H7 (cell line): ENCODE measurements around the gene APBA2. TPM values are rescaled to one million over a fixed set of nuclear protein-coding genes. Genes with fewer than 3 reads are reported as not detected.
A peak's percentile ranks its signal among the peaks of the same experiment; 100 is the strongest.

Experiments used
- DNase-seq: peaks from one replicate; pipeline ENCODE4 v3.0.0; 2012
- H3K27me3 ChIP-seq: 2 replicates; pipeline ENCODE4 v1.6.0; 2011; ENCODE audit warnings: mild to moderate bottlenecking, low read length; ENCODE audit not compliant: control insufficient read depth, insufficient read depth
- H3K36me3 ChIP-seq: replicated peaks from 2 replicates; pipeline ENCODE4 v1.5.1; 2011; ENCODE audit warnings: low read length; ENCODE audit not compliant: control insufficient read depth, insufficient read depth
- H3K4me3 ChIP-seq: 2 replicates; pipeline ENCODE4 v1.5.1; 2011; ENCODE audit warnings: low read depth, mild to moderate bottlenecking, control low read depth, low read length, moderate library complexity; ENCODE audit not compliant: insufficient read depth
- total RNA-seq: library from RNA; depleted of rRNA; stranded (reverse); fragments of >200 nt; shearing (Covaris generic); gene quantifications from 2 replicates; pipeline ENCODE4 v1.2.3, GENCODE V29; 2014

APBA2 gene
- total RNA-seq, 1 experiment from 2014 or later, result 15.6 TPM

GRCh38 chr15:28896951-28897350, 11.2 kb downstream of the APBA2 start:
- DNase-seq, result no peak
- H3K27me3 ChIP-seq, result no peaks in the 10 kb centered on the region
- H3K36me3 ChIP-seq, result no peaks in the 10 kb centered on the region
- H3K4me3 ChIP-seq, result no peak overlapping the region

- Histone ChIP-seq H3K27me3 (no peaks in the 10 kb centered on the region), H3K36me3 (no peaks in the 10 kb centered on the region), H3K4me3 (no peak overlapping the region)
- DNase-seq, result no peak
Measured at GRCh38 chr15:28897861-28898585, 12.2 kb downstream of the APBA2 start.

GRCh38 chr15:28899061-28899738, 13.4 kb downstream of the APBA2 start:
- H3K4me3 ChIP-seq, result no peak overlapping the region
- no peaks in the 10 kb centered on the region for H3K27me3 ChIP-seq
- no peaks in the 10 kb centered on the region for H3K36me3 ChIP-seq
- DNase-seq, result peak; percentile 25

GRCh38 chr15:28900041-28900891, 14.5 kb downstream of the APBA2 start:
- Histone ChIP-seq H3K36me3 (no peaks in the 10 kb centered on the region), H3K27me3 (no peaks in the 10 kb centered on the region), H3K4me3 (no peak overlapping the region)
- DNase-seq, result no peak

GRCh38 chr15:28900892-28901586, 15.3 kb downstream of the APBA2 start:
- DNase-seq, result no peak
- no peak overlapping the region for H3K4me3 ChIP-seq
- no peaks in the 10 kb centered on the region for H3K36me3 ChIP-seq
- no peaks in the 10 kb centered on the region for H3K27me3 ChIP-seq

- H3K4me3 ChIP-seq, result no peak overlapping the region
- no peaks in the 10 kb centered on the region for H3K27me3 ChIP-seq
- no peak for DNase-seq
- H3K36me3 ChIP-seq, result no peaks in the 10 kb centered on the region
Measured at GRCh38 chr15:28901587-28901980, 15.8 kb downstream of the APBA2 start.

GRCh38 chr15:28901987-28902745, 16.4 kb downstream of the APBA2 start:
- peak; percentile 84 for DNase-seq
- Histone ChIP-seq H3K27me3 (no peaks in the 10 kb centered on the region), H3K4me3 (no peak overlapping the region), H3K36me3 (no peaks in the 10 kb centered on the region)

- DNase-seq, result no peak
- H3K27me3 ChIP-seq, result no peaks in the 10 kb centered on the region
- no peaks in the 10 kb centered on the region for H3K36me3 ChIP-seq
- no peak overlapping the region for H3K4me3 ChIP-seq
Measured at GRCh38 chr15:28902856-28903255, 17.1 kb downstream of the APBA2 start.

GRCh38 chr15:28903555-28903954, 17.8 kb downstream of the APBA2 start:
- H3K27me3 ChIP-seq, result no peaks in the 10 kb centered on the region
- no peak overlapping the region for H3K4me3 ChIP-seq
- no peak for DNase-seq
- H3K36me3 ChIP-seq, result no peaks in the 10 kb centered on the region

- DNase-seq, result no peak
- H3K4me3 ChIP-seq, result no peak overlapping the region
- no peaks in the 10 kb centered on the region for H3K27me3 ChIP-seq
- no peaks in the 10 kb centered on the region for H3K36me3 ChIP-seq
Measured at GRCh38 chr15:28904003-28904402, 18.2 kb downstream of the APBA2 start.

- DNase-seq, result no peak
Measured at GRCh38 chr15:28904541-28905315, 19.0 kb downstream of the APBA2 start.

GRCh38 chr15:28907338-28907960, 21.7 kb downstream of the APBA2 start:
- no peaks in the 10 kb centered on the region for H3K36me3 ChIP-seq
- peak; percentile 8 for DNase-seq
- H3K4me3 ChIP-seq, result no peak overlapping the region
- no peaks in the 10 kb centered on the region for H3K27me3 ChIP-seq

More at GRCh38 chr15:28904541-28905315, 19.0 kb downstream of the APBA2 start:
- Histone ChIP-seq H3K27me3 (no peaks in the 10 kb centered on the region), H3K4me3 (no peak overlapping the region), H3K36me3 (no peaks in the 10 kb centered on the region)

GRCh38 chr15:28909958-28910500, 24.3 kb downstream of the APBA2 start:
- DNase-seq, result no peak
- H3K4me3 ChIP-seq, result no peak overlapping the region
- H3K36me3 ChIP-seq, result no peaks in the 10 kb centered on the region
- no peaks in the 10 kb centered on the region for H3K27me3 ChIP-seq
